GM21515 (cell line): ENCODE results near the gene SYT11.
"Not testable (repeated sequence)": the region's sequence is repeated elsewhere in the genome, so short reads cannot be mapped to it uniquely, and the experiment has no call there.

ENCODE experiments used
- ATAC-seq: cut with Tn5 transposase; IDR thresholded peaks from one replicate; pipeline ENCODE4 v1.9.1; 2021; ENCODE audit not compliant: unreplicated experiment

Gene SYT11

DNA sequence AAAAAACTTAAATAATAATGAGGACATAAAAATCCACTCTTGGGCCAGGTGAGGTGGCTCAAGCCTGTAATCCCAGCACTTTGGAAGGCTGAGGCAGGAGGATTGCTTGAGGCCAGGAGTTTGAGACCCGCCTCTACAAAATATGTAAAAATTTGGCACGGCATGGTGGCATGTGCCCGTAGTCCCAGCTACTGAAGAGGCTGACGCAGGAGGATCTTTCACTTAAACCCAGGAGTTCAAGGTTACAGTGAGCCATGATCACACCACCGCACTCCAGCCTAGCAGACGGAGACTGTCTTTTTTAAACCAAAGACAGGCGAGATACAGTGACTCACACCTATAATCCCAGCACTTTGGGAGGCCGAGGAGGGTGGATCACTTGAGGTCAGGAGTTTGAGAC is 37.1 kb downstream of the SYT11 start:
- not testable (repeated sequence) for ATAC-seq

DNA sequence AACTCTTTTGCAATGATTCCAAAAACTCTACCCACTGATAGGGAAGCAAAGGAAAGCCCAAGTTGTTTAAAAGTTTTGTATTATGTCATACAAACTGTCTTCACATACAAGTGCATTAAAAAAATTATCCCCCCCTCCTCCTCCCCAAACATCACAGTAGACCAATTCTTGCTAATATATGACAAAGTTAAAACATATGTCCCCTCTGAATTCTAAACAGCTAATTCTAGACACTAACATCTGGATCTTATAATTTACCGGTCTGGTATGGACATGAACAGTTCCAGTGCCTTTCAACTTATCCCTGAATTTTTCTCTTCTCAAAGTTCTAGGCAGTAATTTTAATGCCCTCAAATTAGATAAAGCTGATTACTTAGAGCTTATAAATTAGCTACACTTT is 38.4 kb downstream of the SYT11 start:
- no peak for ATAC-seq

- ATAC-seq, result no peak
Observed at GRCh38 chr1:155898888-155899287, 39.5 kb downstream of the SYT11 start.

DNA sequence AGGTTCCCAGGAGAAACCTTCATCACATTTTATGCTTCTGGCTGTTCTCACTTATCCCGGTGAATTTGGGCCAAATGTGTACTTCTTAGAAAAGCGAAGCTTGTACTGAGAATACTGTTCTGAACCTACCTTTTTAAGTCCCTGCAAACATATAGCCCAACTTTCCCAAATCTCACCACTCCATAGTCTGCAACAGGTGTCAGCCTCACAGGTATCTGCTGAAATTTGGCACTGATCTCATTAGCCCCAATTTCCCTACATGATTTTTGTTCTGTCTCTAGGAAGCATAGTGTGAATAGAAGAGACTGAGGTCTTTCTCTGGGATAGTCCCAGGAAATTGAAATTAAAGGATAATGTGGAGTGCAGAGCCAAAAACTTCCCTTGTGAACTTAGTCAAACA is 40.3 kb downstream of the SYT11 start:
- ATAC-seq, result no peak

DNA sequence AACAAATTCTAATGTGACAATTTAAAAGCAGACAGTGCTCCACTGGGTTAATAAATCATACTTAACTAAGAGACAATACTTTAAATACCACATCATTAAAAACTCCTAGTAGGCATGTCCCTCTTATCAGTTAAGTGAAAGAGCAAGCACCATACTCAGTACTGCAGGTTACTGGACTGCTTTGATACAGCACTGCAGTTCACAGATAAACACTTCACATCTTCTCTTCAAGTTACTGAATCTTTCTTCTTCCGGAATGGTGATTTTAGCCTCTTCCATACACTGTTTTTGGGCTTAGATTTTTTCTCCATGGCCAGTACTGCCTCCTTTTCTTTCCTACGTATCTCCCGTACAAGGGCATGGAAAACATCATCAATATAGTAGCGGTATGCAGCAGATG is 40.8 kb downstream of the SYT11 start:
- no peak for ATAC-seq

- ATAC-seq, result no peak
Observed at GRCh38 chr1:155904261-155904660, 44.9 kb downstream of the SYT11 start.

GRCh38 chr1:155909894-155910293 is 50.5 kb downstream of the SYT11 start:
- ATAC-seq, result no peak

DNA sequence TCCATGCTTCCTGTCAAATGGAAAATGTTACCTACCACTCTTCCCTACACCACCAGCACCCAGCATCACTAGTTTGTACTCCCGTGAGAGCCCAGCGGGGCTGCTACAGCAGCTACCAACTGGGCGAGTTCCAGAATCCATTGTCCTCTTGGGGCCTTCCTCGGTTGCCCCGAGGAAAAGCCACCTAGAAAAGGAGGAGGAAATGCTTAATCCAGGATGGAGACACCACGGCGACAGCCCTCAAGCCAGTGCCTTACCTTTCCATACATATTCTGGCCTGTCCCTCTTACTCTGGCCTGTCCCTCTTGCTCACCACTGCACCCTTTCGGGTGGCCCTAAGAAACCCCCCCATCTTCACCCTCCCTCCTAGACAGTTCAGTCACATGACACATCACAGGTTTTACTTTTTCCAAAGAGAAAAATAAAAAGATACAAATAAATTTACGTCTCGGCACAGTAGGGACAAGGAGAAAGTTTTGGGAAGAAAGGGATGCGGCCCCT is 51.3 kb downstream of the SYT11 start:
- no peak for ATAC-seq

DNA sequence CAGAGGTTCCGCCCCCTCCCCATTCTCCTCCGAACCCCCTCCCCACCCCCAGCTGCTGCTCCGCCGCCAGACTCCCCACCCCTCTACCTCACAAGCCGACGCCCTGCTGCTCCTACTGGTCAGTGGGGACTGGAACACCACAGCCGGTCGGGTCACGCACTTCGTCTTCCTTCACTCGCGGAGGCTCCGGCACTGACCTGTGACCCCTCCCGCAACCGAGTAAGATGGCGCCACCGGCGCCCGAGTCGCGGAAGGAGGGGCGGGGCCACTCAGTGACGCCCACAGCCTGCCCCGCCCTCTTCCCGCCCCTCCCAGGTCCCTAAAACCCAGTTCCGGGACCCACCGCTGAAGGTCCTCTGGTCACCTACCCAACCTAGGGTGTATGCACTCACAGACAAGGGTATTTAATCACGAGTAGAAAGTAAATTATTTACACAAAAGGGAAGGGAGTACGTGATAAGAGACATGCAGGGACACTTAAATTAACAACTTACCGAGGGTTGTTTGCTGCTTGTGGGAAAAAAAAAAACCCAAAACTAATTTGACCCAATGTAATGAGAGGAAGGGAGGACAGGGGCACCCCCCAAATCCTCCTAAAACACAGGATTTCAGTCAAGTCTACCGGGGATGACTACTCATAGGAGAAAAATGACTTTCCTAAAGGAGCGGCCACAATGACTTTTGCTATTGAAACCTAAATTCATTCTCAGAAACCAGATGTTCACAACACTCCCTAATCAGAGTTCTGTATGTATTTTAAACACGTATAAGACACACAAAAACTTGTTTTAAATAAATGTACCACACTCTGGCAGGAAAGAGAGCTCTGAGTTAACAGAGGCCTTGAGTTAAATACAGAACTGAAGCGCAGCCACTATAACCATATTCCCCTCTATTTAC is 52.0 kb downstream of the SYT11 start, which contains the start of gene RIT1:
Gene RIT1, minus strand, starts transcription at position 194 of the 900 bp plus-strand sequence. CDS start 588 bp downstream, outside the sequence.
- ATAC-seq, result peak; percentile 82

GRCh38 chr1:155912056-155912536 is 52.7 kb downstream of the SYT11 start:
- no peak for ATAC-seq

DNA sequence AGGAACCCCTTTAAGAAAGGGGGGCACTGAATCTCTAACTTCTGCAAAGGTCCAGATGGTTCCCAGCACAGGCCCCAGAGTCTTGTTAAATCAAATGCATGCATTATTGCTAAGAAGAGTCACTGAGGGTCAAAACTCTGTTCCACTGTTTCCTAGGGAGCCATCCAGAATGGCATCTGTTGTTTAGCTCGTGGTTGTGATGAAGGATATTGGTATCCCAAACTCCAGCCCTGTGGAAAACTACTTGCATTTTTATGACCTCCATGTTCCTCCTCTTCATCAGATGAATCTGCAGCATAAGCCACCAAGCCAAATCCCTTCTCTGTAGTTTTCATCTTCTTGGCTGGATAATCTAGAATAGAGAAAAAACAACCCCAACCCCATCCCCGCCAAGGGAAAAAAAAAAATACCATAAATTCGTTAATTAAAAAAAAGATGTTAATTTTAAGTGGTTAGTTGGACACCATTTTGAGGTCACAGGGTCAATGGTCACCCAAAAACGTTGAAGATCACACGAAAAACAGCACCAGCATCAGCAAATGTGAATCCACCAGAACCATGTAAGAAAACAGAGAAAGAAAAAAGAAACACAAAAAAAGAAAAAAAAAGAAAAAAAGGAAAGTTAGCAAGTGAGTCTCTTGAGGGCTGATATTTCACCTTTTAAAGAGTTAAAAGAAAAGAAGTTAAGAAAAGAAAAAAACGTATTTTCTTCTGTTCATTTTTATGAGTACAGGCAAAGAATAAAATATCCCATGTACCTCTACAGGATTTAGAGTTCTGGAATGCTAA is 54.8 kb downstream of the SYT11 start:
- no peak for ATAC-seq

- ATAC-seq, result no peak
Observed at GRCh38 chr1:155918660-155919059, 59.3 kb downstream of the SYT11 start.

- ATAC-seq, result no peak
Observed at GRCh38 chr1:155919801-155920200, 60.4 kb downstream of the SYT11 start.

- no peak for ATAC-seq
Observed at GRCh38 chr1:155920717-155921116, 61.4 kb downstream of the SYT11 start.

DNA sequence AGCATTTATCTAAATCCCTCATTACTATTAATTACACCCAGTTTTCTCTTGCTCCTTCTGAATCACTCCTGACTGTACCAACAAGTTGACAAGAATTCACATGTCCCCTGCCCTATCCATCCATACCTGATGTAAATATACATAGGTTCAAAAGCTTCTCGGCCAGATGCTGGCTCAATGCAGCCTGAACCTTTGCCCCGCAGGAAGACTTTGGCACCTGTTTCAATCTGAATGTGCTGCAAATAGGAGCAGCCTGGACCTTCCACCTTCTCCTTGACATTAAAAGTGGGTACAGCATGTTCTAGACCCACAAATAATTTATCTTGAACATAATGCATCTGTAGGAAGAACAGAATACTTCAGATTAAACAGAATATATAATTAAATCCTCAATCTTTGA is 66.1 kb downstream of the SYT11 start:
- no peak for ATAC-seq

DNA sequence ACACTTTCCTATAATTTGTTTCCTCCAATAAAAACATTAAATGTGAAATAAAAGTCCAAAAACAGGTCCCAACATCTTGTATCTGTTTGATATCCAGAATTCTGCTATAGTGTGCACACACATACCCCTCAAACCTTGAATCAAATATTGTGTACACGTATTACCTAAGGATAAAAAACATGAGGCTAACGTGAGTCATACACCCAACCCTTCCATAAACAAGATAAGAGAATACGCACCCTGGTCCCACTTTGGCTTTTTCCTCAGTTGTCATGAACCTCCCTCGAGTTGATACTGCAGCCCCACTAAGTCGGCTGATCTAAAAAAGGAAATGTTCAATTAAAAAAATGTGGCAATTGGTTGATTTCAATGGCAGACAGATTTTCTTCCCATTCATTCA is 69.7 kb downstream of the SYT11 start:
- ATAC-seq, result no peak

GRCh38 chr1:155930725-155931124 is 71.4 kb downstream of the SYT11 start:
- ATAC-seq, result not testable (repeated sequence)

DNA sequence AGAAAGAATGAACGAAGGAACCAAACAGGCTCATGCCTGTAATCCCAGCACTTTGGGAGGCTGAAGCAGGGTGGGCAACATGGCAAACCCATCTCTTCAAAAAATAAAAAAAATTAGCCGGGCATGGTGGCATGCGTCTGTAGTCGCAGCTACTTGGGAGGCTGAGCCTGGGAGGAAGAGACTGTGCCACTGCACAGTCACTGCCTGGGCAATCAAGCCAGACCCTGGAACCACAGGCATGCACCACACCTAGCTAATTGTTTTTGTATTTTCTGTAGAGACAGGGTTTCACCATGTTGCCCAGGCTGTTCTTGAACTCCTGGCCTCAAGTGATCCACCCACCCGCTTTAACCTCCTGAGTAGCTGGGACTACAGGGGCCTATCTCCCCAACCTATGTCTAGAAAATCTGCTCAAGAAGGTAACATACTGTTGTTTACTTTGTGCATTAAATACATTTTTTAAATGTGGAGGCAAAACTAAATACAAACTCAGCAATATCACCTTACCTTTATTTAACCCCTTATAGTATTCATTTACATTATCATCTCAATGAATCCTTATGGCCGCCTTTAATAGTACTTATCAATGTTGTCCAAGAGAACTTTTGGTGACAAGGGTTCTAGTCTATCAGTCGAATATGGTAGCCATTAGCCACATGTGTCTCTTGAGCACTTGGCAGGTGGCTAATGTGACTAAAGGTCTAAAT is 72.1 kb downstream of the SYT11 start:
- no peak for ATAC-seq

DNA sequence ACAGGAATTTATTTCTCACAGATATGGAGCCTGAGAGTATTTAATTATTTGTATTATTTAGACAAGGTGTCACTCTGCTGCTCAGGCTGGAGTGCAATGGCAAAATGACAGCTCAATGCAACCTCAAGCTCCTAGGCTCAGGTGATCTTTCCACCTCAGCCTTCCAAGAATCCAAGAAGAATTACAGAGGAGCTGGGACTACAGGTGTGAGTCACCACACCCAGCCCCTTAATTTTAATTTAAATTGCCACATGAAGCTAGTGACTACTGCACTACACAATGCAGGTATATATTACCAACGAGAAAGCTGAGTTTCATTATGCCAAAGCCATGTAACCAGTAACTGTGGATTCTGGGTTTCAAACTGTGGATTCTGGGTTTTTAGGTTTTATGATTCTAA is 72.7 kb downstream of the SYT11 start:
- ATAC-seq, result no peak

- no peak for ATAC-seq
Observed at GRCh38 chr1:155932487-155932886, 73.1 kb downstream of the SYT11 start.

- ATAC-seq, result no peak
Observed at GRCh38 chr1:155933591-155934096, 74.3 kb downstream of the SYT11 start.
